ENCODE data around the gene PFKM.

Gene PFKM

GRCh38 chr12:48189331-48190125 is 70.4 kb downstream of the PFKM start:
- peak; percentile 74 for DNase-seq (ENCODE audit: low read depth, low spot score)
- in situ Hi-C loops (cut with HindIII; ENCODE audit: low sequenced_read_pairs), result no loop called here
- TF ChIP-seq CTCF (IDR thresholded peaks at IDR 0.05; ENCODE audit: low read depth, low read length), result peak; percentile 82
- no peak overlapping the region for H3K4me3 ChIP-seq (ENCODE audit: low read depth, low read length)

GRCh38 chr12:48191096-48191495 is 71.9 kb downstream of the PFKM start:
- in situ Hi-C loops (cut with HindIII; ENCODE audit: low sequenced_read_pairs), result no loop called here
- DNase-seq (ENCODE audit: low read depth, low spot score), result no peak
- H3K4me3 ChIP-seq (ENCODE audit: low read depth, low read length), result no peak overlapping the region
- TF ChIP-seq CTCF (IDR thresholded peaks at IDR 0.05; ENCODE audit: low read depth, low read length), result no peak

GRCh38 chr12:48192861-48193260 is 73.7 kb downstream of the PFKM start:
- in situ Hi-C loops (cut with HindIII; ENCODE audit: low sequenced_read_pairs), result no loop called here
- no peak for DNase-seq (ENCODE audit: low read depth, low spot score)
- H3K4me3 ChIP-seq (ENCODE audit: low read depth, low read length), result no peak overlapping the region
- no peak for TF ChIP-seq CTCF (IDR thresholded peaks at IDR 0.05; ENCODE audit: low read depth, low read length)

- no peak overlapping the region for H3K4me3 ChIP-seq (ENCODE audit: low read depth, low read length)
- DNase-seq (ENCODE audit: low read depth, low spot score), result no peak
- in situ Hi-C loops (cut with HindIII; ENCODE audit: low sequenced_read_pairs), result no loop called here
- no peak for TF ChIP-seq CTCF (IDR thresholded peaks at IDR 0.05; ENCODE audit: low read depth, low read length)
These were observed 74.5 kb downstream of the PFKM start for GRCh38 chr12:48193623-48194022.

GRCh38 chr12:48194799-48195201 is 75.6 kb downstream of the PFKM start:
- H3K4me3 ChIP-seq (ENCODE audit: low read depth, low read length), result no peak overlapping the region
- no peak for TF ChIP-seq CTCF (IDR thresholded peaks at IDR 0.05; ENCODE audit: low read depth, low read length)
- no peak for DNase-seq (ENCODE audit: low read depth, low spot score)
- in situ Hi-C loops (cut with HindIII; ENCODE audit: low sequenced_read_pairs), result no loop called here
